Epidermal melanocyte (primary cell): ENCODE data around the gene CMC1.

Experiments used
- DNase-seq: peaks from one replicate; pipeline ENCODE4 v3.0.0; 2011; ENCODE audit warnings: low spot score; ENCODE audit not compliant: insufficient read length

CMC1 gene

DNA sequence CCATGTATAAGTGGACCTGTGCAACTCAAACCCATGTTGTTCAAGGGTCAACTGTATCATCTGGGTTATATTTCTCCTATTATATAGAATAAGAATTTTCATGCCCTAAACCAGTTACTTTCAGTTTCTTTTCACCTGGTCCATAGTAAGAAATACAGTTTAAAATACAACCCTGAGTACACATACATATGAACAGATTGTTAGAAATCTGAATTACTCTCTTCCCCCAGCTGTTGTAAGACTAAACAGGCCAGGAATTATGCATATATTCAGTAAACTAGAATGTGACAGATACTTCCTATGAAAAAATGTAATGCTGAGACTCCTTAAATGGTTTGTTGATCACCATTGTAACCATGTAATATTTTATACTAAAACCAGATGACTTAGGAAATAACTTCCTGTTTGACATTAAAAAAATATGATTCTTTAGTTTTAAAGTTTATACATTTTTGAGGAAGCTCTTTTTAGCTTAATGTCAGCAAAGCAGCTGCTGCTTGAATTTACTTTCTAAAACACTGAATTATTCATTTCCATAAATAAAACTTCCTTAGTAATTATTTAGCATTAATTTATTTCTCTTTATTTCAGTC lies 54.6 kb downstream of the CMC1 start:
- no peak for DNase-seq

DNA sequence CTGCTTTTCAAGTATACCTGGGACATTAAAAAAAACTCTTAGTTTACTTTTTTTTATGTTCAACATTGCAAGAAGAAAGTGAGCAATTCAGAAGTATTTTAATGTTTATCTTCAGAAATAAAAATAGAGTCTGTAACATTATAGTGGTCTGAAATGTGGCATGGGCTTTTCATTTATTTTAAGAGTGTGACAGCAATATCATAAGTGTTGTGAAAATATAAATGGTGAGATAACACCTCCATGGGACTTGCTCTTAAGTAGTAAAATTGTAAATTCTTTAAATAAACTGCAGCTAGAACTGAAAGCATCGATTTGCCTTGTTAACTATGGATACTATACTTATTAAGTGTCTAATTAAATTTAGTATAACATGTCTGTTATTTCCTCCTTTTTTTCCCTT lies 58.3 kb downstream of the CMC1 start:
- no peak for DNase-seq

DNA sequence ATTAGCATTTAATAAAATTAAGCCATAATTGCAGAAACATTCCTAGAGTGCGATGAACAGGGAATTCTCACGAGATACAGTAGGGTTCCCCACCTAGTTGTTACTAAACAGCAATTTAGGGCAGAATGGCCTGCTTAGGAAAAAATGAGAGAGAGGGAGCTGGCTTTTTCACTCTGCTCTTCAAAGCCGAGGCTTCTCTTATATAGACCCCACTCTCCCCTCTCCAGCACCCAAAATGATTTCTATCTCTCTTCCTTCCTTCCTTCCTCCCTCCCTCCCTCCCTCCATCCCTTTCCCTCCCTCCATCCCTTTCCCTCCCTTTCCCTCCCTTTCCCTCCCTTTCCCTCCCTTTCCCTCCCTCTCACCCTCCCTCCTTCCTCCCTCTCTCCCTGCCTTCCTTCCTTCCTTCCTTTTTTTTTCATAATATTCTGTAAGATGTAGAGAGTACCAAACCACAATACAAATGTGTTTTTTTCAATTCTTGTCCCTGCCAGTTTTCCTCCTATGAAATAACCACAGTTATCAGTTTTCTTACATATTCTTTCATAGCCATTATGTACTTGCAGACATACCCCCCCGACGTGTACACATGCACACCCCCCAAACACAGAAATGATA lies 59.0 kb downstream of the CMC1 start:
- DNase-seq, result no peak

DNA sequence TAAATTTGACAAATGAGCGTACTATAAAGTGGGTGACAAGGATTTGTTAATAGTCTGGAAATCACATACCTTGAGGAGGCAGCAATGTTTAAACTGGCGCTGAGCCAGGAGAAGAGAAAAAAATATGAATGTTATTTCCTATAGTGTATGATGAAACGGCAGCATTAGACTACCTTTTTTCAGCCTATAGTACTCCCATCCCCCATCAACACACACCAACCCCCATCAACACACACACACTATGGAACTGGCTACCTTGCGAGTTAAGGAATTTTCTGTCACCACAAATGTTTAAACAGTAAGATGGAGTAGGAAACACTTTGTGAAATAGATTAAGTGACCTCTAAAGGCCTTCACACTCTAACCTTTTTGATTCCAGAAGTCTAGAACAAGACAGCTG lies 60.3 kb downstream of the CMC1 start:
- DNase-seq, result no peak

DNA sequence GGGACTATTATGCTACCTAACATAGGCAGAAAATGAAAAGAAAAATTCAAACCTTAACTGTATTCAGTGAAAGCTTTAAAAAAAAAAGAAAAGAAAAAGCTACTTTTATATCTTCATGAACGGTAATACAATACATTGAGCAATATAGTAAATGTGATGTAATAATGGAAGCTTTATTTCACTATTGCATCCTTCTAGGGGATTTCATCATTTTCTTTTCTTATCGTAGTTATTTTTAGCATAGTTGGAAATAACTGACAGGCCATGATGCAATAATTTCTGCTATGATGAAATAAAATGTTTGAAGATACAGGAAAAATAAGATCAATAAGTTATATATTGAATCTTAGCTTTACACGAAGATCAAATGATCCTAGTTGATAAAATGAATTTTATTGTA lies 66.8 kb downstream of the CMC1 start:
- no peak for DNase-seq

DNA sequence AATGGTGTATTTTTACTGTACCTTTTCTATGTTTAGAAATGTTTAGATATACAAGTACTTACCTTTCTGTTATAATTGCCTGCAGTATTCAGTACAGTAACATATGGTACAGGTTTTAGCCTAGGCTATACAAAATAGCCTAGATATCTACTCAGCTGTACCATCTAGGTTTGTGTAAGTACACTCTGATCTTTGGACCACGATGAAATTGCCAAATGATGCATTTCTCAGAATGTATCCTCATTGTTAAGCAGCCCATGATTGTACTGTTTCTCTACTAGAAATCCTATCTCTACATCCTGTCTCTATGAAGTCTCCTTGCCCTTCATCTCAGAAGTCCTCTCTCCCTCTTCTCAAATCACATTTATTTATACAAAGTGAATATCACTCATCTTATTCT lies 74.3 kb downstream of the CMC1 start:
- no peak for DNase-seq

DNA sequence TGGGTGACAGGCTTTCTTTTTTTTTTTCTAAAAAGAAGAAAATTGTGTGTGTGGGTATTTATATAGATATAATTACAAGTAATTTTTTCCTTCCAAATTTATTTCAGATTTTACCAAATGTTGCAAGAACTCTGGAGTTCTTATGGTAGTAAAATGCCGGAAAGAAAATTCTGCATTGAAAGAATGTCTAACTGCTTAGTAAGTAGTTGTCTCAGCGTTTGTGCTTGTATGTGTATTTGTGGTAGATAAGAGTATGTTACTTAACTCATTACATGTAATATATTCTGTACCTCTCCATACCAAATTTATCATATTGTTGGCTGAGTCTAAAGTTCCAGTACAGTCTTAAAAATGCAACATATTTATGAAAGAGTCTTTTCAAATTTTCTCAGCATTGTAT lies 74.8 kb downstream of the CMC1 start:
- DNase-seq, result no peak

DNA sequence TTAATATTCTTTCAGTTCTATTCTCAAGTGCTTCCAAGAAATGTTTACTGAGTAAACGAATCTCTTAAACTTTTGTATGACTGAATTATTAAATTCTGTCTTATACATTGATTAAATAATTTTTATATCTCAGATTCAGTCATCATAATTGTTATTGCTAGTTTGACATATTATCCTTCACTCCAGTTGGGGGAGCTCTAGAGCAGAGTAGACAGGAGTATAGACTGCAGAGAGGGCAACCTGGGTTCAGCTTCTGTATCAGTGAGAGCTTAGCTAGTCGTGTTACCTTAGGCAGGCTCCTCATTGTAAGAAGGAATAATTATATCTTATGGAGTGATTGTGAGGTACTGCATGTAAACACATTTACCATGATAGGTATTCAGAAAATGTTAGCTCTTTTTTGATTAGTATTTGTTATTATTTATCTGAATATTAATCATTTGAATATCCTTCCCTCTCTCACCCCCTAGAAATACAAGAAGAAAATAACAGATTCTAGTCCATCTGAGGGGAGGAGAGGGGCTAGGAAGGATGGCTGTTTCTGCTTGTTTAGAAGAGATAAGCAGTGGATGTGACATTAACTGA lies 76.1 kb downstream of the CMC1 start:
- DNase-seq, result peak; percentile 19

DNA sequence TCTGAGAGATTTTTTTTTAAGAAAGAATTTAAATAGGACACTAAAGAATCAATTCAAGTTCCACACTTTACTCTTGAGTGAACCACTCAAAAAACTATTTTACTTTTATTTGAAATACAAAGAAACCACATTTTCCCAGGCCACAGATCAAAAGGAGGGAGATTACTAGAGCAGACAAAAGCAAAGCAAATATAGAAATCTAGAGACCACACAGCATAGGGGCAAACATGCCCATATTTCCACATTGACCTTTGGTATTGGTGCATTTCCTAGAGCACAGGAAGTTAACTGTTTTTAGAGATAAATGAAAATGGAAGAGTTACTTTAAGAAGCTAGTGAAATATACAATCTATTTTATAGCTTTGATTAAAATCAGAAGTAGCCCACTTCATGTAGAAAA lies 79.6 kb downstream of the CMC1 start:
- no peak for DNase-seq

DNA sequence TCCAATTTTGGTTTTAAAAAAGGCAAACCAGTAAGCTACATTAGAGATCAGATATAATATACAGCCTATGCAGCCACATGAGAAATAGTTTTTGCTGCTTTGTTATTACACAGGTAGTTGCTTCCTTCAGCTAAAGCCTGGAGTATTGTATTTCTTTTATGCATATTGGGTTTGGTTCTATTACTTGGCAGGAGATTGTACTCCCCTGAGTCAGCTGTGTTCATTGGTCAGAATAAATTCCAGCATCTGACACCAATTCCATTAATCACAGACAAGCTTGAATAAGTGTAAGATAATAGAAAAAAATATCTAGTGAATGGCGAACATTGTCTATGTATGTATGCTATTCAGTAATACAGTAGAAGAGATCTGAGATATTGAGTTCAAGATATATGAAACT lies 81.0 kb downstream of the CMC1 start:
- no peak for DNase-seq

DNA sequence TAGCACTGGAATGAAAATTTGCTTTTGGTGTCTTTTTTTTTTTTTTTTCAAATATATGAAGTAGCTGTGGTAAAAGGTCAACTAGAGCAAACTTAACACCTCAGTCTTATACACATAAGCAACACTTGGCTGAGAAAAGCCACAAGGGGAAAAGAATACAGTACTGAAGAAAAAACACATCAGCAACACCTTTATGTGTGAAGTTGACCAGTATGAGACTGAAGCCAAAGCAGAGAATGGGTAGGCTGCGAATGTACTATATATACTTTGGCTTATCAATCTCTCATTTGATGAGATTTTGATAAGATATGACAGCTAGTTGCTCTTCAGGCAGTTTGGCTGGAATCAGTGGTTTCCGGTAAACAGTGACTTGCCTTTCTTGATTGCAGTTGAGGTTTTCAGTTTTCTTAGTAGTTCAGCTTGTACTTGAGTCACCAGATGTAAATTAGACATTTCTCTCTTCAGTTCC lies 85.1 kb downstream of the CMC1 start:
- no peak for DNase-seq

DNA sequence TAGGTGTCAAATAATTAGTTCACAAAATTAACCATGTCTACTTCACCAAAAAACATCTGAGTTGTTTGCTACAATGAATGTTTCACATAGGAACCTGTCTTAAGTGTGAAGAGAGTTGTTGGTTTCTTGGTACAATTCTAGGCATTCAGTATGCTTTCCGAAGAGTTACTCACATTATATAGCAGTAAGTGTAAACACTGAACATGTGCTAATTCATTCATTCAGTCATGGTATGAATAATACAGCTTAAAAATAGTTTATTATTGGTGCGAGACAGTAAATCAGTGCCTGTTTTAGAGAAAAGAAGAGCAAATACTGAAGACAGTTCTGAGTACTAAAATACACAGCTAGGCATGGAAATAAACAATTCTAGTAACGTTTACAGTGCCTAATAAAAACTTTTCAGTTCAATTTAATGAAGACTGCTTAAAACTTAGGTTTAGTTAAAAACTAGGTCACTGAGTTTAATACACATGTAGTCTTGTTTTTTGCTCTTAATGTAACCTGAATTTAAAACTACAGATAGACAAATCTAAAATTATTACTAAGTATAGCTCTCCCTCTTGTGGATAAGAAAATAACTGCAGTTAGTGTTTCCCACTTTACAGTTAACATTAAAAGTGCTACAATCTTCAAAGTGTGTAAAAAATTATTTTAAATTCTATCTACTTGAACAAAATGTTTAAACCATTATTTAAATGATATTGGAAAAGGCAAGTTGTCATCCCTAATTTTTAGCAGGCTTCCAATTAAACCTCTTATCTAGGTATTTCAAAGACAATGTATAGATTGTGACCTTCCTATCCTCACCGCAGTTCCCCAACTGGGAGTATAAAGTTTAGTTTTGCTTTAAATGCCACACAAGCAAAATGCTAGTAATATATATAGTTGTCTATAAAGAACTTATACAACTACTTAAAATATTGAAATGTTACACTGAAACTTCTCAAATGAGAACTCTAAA lies 87.1 kb downstream of the CMC1 start:
- DNase-seq, result no peak

DNA sequence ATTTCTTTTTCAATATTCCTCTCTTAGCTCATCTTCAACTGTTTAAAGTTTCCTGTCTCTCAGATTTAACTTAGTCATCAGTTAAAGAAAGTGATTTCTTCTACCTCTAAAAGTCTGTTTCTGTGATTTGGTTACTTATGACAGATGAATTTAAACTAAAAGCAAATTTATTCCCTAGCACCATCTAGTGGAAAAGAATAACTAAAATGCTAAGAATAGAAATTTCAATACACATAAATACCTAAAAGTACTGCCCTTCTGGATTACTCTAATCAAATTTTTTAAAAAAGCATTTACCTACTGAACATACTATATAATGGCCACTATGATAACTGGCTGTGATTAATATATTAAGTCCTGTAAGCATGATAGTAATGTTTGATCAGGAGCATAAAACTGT lies 93.1 kb downstream of the CMC1 start:
- no peak for DNase-seq

DNA sequence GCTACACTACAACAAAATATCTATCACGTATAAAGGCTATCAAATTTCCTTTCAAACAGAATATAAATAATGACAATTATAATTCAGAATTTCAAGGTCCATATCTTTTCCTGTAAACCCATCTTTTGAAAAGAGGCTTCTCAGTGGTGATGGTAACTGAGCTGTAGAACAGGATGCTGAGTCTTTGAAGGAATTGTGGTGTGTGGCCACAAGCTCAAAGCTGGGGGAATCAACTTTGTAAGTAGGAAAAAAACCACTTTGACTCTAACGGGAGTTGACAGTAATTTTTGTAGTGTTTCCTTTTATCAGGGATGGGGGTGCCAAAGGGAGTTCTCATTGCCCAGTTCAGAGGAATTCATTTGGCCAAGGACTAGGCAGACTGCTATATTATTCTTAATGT lies 93.8 kb downstream of the CMC1 start:
- no peak for DNase-seq

DNA sequence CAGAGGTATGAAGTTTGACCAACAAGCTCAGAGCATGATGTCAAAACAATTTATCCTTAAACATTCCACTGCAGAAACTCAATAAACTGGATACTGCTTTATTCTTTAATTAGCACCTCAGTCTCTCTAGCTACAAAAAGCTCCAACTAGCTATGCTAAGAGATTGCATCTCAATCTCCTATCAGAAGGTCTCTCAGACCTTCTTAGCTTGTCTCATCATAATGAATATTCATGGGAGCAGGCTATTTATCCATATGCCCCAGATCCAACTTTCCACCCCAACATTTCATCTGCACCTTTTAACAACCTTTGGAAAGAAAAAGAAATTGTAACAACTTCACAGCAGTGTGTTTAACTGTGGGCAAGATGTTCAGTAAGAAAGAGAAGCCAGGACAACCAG lies 95.8 kb downstream of the CMC1 start:
- no peak for DNase-seq

DNA sequence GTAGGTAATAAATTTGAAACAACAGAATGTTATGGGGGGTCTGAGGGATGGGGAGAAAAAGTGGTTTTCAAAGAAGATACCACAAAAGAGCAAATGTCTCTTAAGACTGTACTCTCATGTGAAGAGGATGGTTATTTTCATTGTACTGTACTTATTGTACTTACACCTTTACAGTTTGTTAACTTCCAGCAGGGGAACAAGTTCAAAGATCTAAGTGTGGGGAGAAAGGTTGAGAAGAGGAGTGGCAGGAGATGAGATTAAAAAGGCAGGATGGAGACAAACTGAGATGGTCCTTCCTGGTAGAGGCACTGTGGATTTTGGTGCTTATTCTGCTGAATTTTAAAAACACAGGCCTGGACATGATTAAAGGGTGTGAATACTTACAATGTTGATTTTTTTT lies 101.7 kb downstream of the CMC1 start:
- DNase-seq, result no peak

DNA sequence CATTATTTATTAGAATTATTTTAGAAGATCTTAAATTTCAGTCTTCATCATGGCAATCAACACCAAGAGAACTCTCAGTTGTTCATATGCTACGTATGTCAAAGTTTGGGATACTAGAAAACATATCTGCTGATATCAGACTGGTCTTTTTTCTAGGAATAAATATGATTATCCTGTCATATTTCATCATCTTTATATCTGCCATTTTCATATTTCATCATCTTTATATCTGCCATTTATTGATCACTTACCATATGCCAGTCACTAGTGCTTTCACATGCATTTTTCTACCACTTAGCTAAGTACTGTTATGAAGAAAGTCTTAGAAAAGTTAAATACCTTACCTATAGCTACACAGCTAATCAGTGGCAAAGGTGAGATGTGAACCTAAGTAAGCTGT lies 104.3 kb downstream of the CMC1 start:
- no peak for DNase-seq

DNA sequence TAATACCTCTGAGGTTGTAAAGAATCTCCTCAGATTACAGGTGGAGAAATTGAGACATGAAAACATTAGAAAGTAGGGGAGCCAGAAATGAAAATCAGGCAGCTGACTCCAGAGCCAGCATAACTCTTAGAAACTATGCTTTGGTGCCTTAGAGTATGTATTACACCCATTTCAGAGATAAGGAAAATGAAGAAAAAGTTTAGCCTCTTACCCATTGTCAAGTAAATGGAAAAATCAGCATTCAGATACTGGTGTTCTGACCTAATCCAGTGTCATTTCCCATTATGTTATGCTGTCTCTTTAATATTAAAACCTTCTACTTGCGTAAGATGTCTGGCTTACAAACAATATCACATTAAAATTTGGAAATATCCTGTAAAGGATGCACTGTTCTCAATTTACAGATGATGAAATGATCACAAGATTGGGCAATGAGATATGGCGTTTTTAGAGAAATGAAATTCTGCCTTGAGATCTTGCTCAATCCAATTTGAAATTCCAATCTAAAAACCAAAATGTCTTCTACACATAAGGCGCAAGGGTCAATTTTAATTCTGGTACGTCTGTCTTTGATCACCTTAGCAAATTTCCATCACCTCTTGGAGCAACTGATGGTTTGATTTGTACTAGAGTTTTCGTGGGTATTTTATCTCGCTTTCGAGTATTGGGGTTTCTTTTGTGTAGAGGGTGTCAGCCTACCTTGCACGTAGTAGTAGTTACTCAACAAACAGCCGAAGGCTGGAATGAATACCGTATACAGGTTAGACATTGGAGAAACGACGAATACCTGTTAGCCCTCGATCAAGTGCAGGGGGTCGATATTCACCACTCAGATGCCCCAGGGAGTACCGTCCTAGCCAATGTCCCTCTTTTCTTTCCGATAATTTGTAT lies 106.2 kb downstream of the CMC1 start:
- no peak for DNase-seq

DNA sequence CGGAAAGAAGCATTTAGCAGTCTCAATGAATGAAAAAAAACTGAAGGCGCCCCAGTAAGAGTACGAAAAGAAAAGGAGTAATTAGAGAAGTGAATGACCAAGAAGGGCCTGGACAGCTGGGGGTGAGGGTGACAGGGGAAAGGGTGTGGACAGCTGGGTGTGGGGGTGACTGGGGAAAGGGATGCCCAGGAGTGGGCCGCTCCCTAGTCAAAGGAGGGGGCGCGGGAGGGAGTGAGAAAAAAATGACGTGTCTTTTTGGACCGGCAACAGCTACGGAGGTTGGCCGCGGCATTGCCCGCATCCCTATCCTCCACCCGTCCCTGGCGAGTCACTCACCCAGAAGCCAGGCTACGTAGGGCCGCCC lies 106.8 kb downstream of the CMC1 start:
- no peak for DNase-seq

DNA sequence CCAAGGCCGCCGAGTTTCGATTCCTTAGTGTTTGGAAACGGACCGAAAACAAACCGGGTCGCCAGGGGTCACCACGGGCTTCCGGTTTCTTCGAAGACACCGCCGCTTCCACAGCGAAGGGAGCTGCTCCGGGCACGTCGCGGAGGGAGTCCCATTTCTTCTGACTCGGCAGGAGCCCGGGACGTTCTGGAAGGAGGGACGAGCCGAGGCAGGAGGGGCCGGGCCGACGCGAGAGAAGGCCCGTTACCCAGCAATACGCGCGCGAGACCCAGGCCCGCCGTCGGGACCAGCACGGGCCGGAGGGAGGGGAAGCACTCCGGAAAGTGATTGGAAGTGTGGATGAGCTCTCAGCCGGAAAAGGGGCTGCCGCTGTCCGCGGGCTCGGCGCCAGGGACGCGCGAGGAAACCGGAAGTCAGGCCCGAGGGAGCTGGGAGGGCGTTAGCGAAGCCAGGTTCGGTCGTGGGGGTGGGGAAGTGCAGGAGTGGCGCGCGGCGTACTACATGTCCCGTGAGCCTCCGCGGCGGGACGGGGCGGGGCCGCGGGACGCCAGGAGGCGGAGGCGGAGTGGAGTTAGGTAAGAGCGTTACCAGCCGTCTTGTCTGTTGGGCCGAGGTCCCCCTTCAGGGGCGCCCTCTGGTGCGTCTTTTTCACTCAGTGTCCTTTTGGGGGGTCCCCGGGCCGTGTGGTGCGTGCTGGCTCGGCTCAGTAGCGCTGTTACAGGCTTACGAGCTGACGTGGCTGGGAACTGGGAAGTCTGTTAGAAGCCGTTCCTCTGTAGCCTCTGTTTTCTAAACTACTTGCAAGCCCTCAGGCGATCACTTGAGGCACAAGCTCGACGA lies 107.4 kb downstream of the CMC1 start, which contains the start of the genes AZI2 and ZCWPW2:
Gene AZI2, minus strand, starts transcription at position 196 of the 840 bp plus-strand sequence. CDS start 8,207 bp downstream, outside the sequence.
Gene ZCWPW2, plus strand, starts transcription at position 93 of the 840 bp plus-strand sequence. CDS start 64,348 bp downstream, outside the sequence.
- peak; percentile 40 for DNase-seq
